HCT116 (cell line): Measurements from ENCODE around the gene DUSP28.

Experiments used
- ATF3 ChIP-seq: IDR thresholded peaks from 2 replicates; pipeline ENCODE4 v1.6.1; 2012
- CEBPB ChIP-seq: IDR thresholded peaks from 2 replicates; pipeline ENCODE4 v1.6.1; 2012; ENCODE audit warnings: low read depth
- CTCF ChIP-seq, 3 experiments: fragments of 200-600 bp in 1 of 3; sonication (generic) in 1 of 3; IDR thresholded peaks in 2 of 3; conservative IDR thresholded peaks in 1 of 3; 2 replicates each; pipeline ENCODE4 v1.5.1; 2012 to 2017; ENCODE audit warnings: low read depth in 2 of 3, low read length in 2 of 3, antibody characterized with exemption in 1 of 3, borderline replicate concordance in 1 of 3, control low read depth in 1 of 3, mild to moderate bottlenecking in 1 of 3, mixed read lengths in 1 of 3, mixed run types in 1 of 3, moderate library complexity in 1 of 3; ENCODE audit not compliant: insufficient read depth in 1 of 3
- EZH2 ChIP-seq: fragments of 200-600 bp; sonication (generic); IDR thresholded peaks from 2 replicates; pipeline ENCODE4 v1.6.1; 2017; ENCODE audit warnings: antibody characterized with exemption, mixed run types
- EZH2phosphoT487 ChIP-seq: fragments of 200-600 bp; IDR thresholded peaks from 2 replicates; pipeline ENCODE4 v1.6.1; 2018; ENCODE audit warnings: antibody characterized with exemption, borderline replicate concordance
- JUND ChIP-seq: IDR thresholded peaks from 2 replicates; pipeline ENCODE4 v1.6.1; 2012
- MAX ChIP-seq: IDR thresholded peaks from 2 replicates; pipeline ENCODE4 v1.6.1; 2012
- POLR2A ChIP-seq: IDR thresholded peaks from 2 replicates; pipeline ENCODE4 v1.7.0; 2011; ENCODE audit warnings: borderline replicate concordance; ENCODE audit not compliant: insufficient read depth, insufficient read length; ENCODE audit errors: extremely low read depth
- POLR2AphosphoS5 ChIP-seq: IDR thresholded peaks from 2 replicates; pipeline ENCODE4 v1.6.1; 2011; ENCODE audit warnings: mild to moderate bottlenecking, low read depth, low read length, moderate library complexity
- REST ChIP-seq: IDR thresholded peaks from 2 replicates; pipeline ENCODE4 v1.6.1; 2012; ENCODE audit warnings: low read depth
- SP1 ChIP-seq: IDR thresholded peaks from 2 replicates; pipeline ENCODE4 v1.6.1; 2012; ENCODE audit warnings: low read depth
- YY1 ChIP-seq: IDR thresholded peaks from 2 replicates; pipeline ENCODE4 v1.6.1; 2011; ENCODE audit warnings: low read length, low read depth, moderate library complexity, mild to moderate bottlenecking; ENCODE audit not compliant: insufficient replicate concordance; ENCODE audit errors: extremely low read depth
- ZNF274 ChIP-seq: fragments of 200-500 bp; sonication (Bioruptor generic); IDR thresholded peaks from 2 replicates; pipeline ENCODE4 v1.6.1; 2014; ENCODE audit warnings: mild to moderate bottlenecking, low read depth, low read length, inconsistent platforms

GRCh38 chr2:240591226-240591625 lies 31.1 kb downstream of the DUSP28 start:
- no peak for TF ChIP-seq POLR2AphosphoS5
- no peak for TF ChIP-seq ATF3
- TF ChIP-seq POLR2A: no peak
- no peak for TF ChIP-seq CTCF (IDR thresholded peaks at IDR 0.05 in 2 of 3, conservative IDR thresholded peaks at IDR 0.05 in 1 of 3; ENCODE audit: borderline replicate concordance in 1 of 3, insufficient read depth in 1 of 3, low read depth in 2 of 3, low read length in 2 of 3)
- no peak for TF ChIP-seq EZH2
- no peak for TF ChIP-seq ZNF274
- TF ChIP-seq EZH2phosphoT487: no peak
- TF ChIP-seq MAX: no peak
- no peak for TF ChIP-seq JUND
- no peak for TF ChIP-seq REST
- TF ChIP-seq CEBPB: no peak
- no peak for TF ChIP-seq SP1
- TF ChIP-seq YY1: no peak
